ENCODE measurements around the gene ERCC2.
"Not testable (repeated sequence)": the region's sequence is repeated elsewhere in the genome, so short reads cannot be mapped to it uniquely, and the experiment has no call there.

ERCC2 gene

DNA sequence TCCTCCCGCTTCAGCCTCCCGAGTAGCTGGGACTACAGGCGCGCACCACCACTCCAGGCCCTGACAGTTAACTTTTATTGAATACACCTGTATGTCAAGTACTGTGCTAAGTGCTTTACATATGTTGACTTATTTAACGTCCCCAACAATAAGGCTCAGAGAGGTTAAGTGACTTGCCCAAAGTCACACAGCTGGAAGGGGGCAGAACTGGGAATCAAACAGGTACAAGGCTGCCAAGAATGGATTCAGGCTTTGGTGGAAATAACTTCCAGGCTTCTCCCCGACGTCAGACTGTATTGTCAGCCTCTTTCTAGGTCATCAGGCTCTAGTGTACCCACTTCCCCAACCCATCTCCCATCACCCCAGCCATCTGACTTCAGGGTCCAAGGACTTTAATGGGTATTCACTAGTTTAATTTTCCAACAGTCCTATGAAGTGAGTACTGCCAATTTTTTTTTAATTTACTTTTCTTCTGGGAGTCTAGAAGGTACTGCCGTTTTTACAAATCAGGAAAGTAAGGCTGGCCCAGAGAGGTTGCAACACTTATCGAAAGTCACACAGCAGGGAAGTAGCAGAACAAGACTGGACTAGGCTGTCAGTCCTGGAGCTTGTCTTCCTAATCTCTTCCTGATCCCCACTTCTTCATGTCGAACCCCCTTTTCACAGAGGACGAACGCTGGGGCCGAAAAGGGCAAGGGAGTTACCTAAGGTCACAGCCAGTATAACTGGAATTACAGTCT lies 42.8 kb downstream of the ERCC2 start:
- DNase-seq, result no peak

GRCh38 chr19:45324349-45324907 lies 45.9 kb downstream of the ERCC2 start:
- no peak for DNase-seq

GRCh38 chr19:45323671-45324081 lies 46.7 kb downstream of the ERCC2 start:
- DNase-seq, result no peak

DNA sequence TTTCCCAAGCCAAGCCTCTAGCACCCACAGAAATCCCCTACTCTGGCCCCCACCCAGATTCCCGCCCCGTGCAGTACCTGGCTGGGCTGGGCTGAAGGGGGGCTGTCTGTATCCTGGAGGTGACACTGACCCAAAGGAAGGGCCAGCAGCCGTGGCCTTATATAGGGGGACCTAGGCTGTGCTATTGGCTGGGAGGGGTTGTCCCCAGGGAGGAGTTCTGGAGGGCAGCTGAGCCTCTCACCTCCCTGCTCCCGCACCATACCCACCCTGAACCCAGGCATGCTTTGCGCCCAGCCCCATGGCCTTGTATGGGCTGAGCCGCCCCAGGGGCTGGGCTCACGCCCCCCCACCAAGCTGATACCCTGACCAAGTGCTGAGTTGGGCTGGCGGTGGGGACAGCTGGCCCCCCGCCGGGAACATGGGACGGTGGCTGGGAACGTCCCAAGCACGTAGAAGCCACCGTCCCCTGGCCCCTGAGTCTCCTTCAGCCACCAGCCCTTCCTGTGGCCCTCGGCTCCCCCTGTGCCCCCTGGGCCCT lies 47.6 kb downstream of the ERCC2 start, which contains the start of gene CKM:
Gene CKM, minus strand, starts transcription at position 132 of the 538 bp plus-strand sequence. CDS start 3,162 bp downstream, outside the sequence.
- no peak for DNase-seq

- no peak for DNase-seq
Observed at GRCh38 chr19:45322311-45322710, 48.1 kb downstream of the ERCC2 start.

DNA sequence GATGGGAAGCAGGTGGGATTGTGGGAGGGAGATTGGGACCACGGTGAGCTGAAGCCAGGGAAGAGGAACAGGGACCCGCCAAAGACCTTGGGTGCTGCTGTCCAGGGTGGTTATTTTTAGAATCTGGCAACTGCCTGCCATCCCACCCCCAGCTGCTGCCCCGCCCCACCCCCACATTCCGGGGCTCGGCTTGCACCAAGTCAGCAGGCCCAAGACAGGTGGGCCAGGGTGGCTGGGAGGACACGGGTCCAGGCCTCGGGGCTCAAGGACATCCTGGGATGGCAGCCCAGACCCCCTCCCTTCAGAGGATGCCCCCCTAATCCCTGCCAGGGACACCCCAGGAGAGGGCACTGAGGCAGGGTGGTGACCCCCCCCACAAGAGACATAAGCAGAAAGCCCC lies 48.5 kb downstream of the ERCC2 start:
- DNase-seq, result no peak

DNA sequence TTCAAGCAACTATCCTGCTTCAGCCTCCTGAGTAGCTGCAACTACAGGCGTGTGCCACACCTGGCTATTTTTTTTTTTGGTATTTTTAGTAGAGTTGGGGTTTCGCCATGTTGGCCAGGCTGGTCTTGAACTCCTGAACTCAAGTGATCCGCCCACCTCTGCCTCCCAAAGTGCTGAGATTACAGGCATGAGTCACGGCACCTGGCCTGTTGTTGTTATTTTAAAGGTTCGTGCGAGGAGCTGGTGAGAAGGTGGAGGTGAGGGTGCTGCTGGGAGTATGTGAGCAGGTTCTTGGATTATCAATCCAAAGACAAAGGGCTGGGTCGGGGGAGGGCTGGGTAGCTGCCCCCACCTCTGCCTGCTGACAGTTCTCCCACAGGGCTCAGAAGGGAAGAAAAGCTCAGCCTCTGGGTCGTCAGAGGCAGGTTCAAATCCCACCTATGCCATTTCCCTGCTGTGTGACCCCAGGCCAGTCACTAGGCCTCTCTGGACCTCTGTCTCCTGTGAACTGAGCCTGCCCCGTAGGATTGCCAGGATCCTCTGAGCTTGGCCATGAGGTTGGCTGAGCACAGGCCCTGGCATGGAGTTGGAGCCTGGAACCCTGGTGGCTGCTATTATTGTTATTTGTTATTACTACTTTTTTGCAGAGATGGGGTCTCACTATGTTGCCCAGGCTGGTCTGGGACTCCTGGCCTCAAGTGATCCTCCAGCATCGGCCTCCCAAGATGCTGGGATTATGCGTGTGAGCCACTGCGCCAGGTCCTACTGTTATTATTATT lies 49.2 kb downstream of the ERCC2 start:
- DNase-seq, result no peak

- no peak for DNase-seq
Observed at GRCh38 chr19:45315304-45315703, 55.1 kb downstream of the ERCC2 start.

- no peak for DNase-seq
Observed at GRCh38 chr19:45314708-45315245, 55.6 kb downstream of the ERCC2 start.

- not testable (repeated sequence) for DNase-seq
Observed at GRCh38 chr19:45312285-45312684, 58.1 kb downstream of the ERCC2 start.

- no peak for DNase-seq
Observed at GRCh38 chr19:45311621-45312020, 58.8 kb downstream of the ERCC2 start.

- not testable (repeated sequence) for DNase-seq
Observed at GRCh38 chr19:45309322-45309721, 61.1 kb downstream of the ERCC2 start.

DNA sequence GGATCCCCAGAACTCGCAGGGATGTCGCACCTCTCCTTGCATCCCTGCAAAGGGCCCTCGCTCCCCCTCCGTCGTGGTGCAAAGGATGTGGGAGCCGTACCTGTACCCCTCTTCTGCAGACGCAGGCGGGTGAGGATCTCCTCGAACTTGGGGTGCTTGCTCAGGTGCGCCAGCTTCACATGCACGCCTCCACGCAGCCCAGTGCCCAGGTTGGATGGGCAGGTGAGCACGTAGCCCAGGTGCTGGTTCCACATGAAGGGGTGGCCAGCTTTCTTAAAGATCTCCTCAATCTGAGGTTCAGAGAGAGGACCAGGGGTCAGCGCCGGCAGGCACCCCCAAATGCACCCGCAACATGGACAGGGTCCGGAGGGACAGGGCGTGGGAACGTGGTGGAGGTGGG lies 63.0 kb downstream of the ERCC2 start:
- DNase-seq, result no peak

GRCh38 chr19:45306518-45307027 lies 63.8 kb downstream of the ERCC2 start:
- DNase-seq, result no peak

DNA sequence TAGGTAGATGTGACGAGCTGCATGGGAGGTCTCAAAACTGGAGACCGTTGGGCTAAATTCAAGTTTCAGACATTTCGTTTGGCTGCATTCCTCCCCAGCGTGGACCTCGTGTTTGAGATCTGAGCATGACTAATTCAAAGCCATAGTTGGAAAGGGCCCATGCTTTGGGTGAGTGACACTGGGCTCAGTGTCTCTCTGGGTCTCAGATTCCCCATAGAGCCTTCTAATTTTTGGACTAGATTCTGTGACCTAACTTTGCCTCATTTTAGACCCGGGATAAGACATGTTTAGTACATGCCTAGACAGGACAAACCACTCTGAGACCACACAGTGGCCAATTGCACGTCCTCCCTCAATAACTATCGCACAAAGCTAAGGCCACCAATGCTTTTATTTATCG lies 64.3 kb downstream of the ERCC2 start:
- no peak for DNase-seq

- DNase-seq, result no peak
Observed at GRCh38 chr19:45305421-45305820, 65.0 kb downstream of the ERCC2 start.

DNA sequence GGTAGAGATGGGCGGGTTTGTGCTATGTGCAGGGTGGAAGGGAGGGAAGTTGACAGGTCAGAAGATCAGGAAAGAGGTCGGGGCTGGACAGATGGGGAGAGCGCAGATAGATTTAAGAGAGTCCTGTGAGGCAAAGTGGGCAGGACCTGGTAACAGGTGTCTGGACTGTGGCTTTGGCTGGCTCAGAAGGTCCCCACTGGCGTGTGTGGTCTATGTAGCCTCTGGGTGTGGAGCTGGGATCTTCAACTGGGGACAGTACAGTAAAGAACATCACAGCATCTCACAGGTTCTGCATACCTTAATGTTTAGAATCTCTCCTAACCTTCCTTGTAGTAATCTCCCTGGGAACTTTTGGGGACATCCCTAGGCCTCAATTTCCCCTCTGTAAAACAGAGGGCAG lies 65.4 kb downstream of the ERCC2 start:
- no peak for DNase-seq

- DNase-seq, result no peak
Observed at GRCh38 chr19:45304141-45304926, 66.0 kb downstream of the ERCC2 start.

DNA sequence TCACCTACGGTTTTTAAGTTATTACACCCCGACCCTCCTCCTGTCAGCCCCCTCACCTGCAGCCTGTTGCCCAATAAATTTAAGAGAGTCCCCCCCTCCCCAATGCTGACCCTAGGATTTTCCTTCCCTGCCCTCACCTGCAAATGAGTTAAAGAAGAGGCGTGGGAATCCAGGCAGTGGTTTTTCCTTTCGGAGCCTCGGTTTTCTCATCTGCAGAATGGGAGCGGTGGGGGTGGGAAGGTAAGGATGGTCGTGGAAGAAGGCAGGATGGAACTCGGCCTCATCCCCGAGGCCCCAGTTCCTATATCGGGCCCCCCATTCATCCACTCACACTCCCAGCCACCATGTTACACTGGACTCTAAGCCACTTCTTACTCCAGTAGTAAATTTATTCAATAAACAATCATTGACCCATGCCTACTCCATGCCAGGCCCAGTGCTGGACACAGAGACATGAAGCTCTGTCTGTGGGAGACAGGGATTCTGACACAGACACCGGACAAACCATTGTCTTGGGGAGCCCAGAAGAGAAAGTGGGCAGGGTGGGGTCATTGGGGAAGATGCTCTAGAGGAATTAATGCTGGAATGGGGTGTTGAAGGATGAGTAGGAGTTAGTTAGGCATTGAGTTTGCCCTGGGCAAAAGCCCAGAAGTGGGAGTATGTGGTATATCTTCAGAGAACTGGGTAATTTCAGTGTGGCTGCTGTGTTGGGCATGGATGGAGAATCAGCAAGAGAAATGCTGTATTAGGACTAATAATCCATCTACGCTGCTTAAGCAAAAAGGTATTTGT lies 66.9 kb downstream of the ERCC2 start:
- DNase-seq, result no peak

DNA sequence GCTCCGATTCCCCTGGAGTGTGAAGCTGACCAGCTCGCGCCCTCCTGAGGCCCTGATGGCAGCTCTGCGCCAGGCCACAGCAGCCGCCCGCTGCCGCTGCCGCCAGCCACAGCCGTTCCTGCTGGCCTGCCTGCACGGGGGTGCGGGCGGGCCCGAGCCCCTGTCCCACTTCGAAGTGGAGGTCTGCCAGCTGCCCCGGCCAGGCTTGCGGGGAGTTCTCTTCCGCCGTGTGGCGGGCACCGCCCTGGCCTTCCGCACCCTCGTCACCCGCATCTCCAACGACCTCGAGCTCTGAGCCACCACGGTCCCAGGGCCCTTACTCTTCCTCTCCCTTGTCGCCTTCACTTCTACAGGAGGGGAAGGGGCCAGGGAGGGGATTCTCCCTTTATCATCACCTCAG lies 68.0 kb downstream of the ERCC2 start:
- no peak for DNase-seq
